Measurements from ENCODE around the gene SLC25A33.
A peak's percentile ranks its signal among the peaks of the same experiment; 100 is the strongest.
"Not testable (repeated sequence)": the region's sequence is repeated elsewhere in the genome, so short reads cannot be mapped to it uniquely, and the experiment has no call there.

Gene SLC25A33

GRCh38 chr1:9557624-9558023 is 18.4 kb downstream of the SLC25A33 start:
- no peak overlapping the region for H3K4me3 ChIP-seq (ENCODE audit: control insufficient read depth in 1 of 7, extremely low read depth in 1 of 7, insufficient read depth in 4 of 7, low read depth in 2 of 7, low read length in 6 of 7)
- ChIA-PET POLR2A (no interaction called here), CTCF (interaction anchor here (1.0 to 1.4 kb wide), 2 partner anchors 15 to 62 kb away, joined by 3 to 4 read pairs; no protein-coding TSS in a partner anchor)
- no peak for DNase-seq
- no peak overlapping the region for H3K27ac ChIP-seq (ENCODE audit: insufficient read depth in 1 of 2, low read depth in 1 of 2, low read length in 2 of 2, poor library complexity in 1 of 2, severe bottlenecking in 2 of 2)
- H3K27me3 ChIP-seq (replicated peaks in 2 of 5; ENCODE audit: control insufficient read depth in 4 of 5, insufficient read depth in 5 of 5, low read length in 4 of 5) = no peaks in the 10 kb centered on the region
- H3K36me3 ChIP-seq (ENCODE audit: control insufficient read depth in 4 of 4, insufficient read depth in 4 of 4, low read length in 3 of 4) = peaks cover 12 to 50% (median 29%) of the 10 kb centered on the region in 4 experiments
- WGBS (ENCODE audit: insufficient coverage) = 95% methylated on average over 4 of the region's 5 CpGs
- no peaks in the 10 kb centered on the region for H3K9me3 ChIP-seq (ENCODE audit: control extremely low read depth in 1 of 5, control insufficient read depth in 4 of 5, insufficient read depth in 2 of 5, low read depth in 1 of 5, low read length in 4 of 5)
- H3K4me1 ChIP-seq (ENCODE audit: control extremely low read depth in 1 of 4, control insufficient read depth in 4 of 4, insufficient read depth in 4 of 4, low read length in 3 of 4) = peaks cover 0 to 4% (median 2%) of the 10 kb centered on the region in 4 experiments

DNA sequence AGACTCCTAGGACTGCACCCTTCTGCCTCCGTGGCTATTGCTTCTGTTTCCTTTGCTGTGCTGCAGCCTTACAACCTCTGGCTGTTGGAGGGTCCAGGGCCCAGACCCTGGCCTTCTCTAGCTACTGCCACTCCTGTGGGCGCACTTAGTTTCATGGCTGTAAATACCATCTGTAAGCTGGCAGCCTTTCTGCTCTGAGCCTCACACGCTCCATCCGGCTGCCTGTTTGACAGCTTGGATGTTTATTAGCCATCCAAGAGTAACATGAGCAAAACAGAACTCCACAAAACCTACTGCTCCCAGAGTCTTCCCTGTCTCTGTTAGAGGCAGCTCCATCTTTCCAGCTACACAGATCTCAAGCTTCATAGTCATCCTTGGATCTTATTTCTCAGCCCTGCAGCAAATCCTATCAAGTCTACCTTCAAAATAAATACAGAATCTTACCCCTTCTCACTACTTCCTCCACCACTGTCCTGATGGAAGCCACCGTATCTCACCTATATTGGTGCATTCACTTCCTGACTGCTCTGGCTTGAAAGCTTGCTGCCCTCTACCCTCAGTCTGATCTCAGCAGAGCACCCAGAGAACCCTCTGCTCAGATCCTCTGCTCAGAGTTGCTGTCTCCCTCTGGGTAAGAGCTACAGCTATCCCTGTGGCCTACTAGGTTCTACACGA is 19.1 kb downstream of the SLC25A33 start:
- no peak for DNase-seq
- POLR2A ChIA-PET = no interaction called here
- CTCF ChIA-PET = no interaction called here

DNA sequence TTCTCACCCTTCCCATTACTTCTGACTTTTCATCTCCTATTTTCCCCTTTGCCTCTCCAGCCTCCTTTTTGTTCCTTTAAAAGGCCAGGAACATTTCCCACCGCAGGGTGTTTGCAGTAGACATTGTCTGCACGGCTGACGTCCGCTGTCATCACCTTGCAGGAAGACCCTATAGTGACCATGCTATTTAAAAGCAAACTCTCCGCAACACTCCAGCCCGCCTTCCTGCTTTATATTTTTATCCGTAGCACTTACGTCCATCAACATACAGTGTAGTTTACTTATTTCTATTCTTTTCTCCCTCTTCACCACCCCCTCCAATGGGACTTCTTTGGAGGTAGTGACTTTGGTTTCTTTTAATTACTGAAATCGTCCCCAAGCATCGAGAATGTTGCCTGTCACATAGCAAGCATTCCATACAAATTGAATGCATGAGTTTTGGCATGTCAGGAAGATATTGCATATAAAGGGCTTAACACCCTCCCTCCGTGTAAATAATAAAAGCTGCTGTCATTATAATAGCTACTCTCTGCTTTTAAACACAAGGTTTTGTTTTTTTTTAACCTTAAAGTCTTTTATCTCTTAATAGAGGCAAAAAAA is 19.8 kb downstream of the SLC25A33 start:
- POLR2A ChIA-PET = no interaction called here
- WGBS (ENCODE audit: insufficient coverage) = 99% methylated on average over 7 of the region's 11 CpGs
- H3K27me3 ChIP-seq (replicated peaks in 2 of 5; ENCODE audit: control insufficient read depth in 4 of 5, insufficient read depth in 5 of 5, low read length in 4 of 5) = no peaks in the 10 kb centered on the region

More for the DNA sequence above, 19.1 kb downstream of the SLC25A33 start:
- H3K27ac ChIP-seq (ENCODE audit: insufficient read depth in 1 of 2, low read depth in 1 of 2, low read length in 2 of 2, poor library complexity in 1 of 2, severe bottlenecking in 2 of 2) = no peak overlapping the region
- WGBS (ENCODE audit: insufficient coverage) = 92% methylated on average over 6 of the region's 6 CpGs
- H3K36me3 ChIP-seq (ENCODE audit: control insufficient read depth in 4 of 4, insufficient read depth in 4 of 4, low read length in 3 of 4) = peaks cover 13 to 52% (median 30%) of the 10 kb centered on the region in 4 experiments
- no peak overlapping the region for H3K4me3 ChIP-seq (ENCODE audit: control insufficient read depth in 1 of 7, extremely low read depth in 1 of 7, insufficient read depth in 4 of 7, low read depth in 2 of 7, low read length in 6 of 7)
- H3K4me1 ChIP-seq (ENCODE audit: control extremely low read depth in 1 of 4, control insufficient read depth in 4 of 4, insufficient read depth in 4 of 4, low read length in 3 of 4) = peaks cover 0 to 4% (median 2%) of the 10 kb centered on the region in 4 experiments
- H3K27me3 ChIP-seq (replicated peaks in 2 of 5; ENCODE audit: control insufficient read depth in 4 of 5, insufficient read depth in 5 of 5, low read length in 4 of 5) = no peaks in the 10 kb centered on the region
- no peaks in the 10 kb centered on the region for H3K9me3 ChIP-seq (ENCODE audit: control extremely low read depth in 1 of 5, control insufficient read depth in 4 of 5, insufficient read depth in 2 of 5, low read depth in 1 of 5, low read length in 4 of 5)

GRCh38 chr1:9559673-9560072 is 20.4 kb downstream of the SLC25A33 start:
- Histone ChIP-seq H3K36me3 (ENCODE audit: control insufficient read depth in 4 of 4, insufficient read depth in 4 of 4, low read length in 3 of 4) (peaks cover 15 to 56% (median 28%) of the 10 kb centered on the region in 4 experiments), H3K4me3 (ENCODE audit: control insufficient read depth in 1 of 7, extremely low read depth in 1 of 7, insufficient read depth in 4 of 7, low read depth in 2 of 7, low read length in 6 of 7) (no peak overlapping the region), H3K27me3 (replicated peaks in 2 of 5; ENCODE audit: control insufficient read depth in 4 of 5, insufficient read depth in 5 of 5, low read length in 4 of 5) (no peaks in the 10 kb centered on the region), H3K9me3 (ENCODE audit: control extremely low read depth in 1 of 5, control insufficient read depth in 4 of 5, insufficient read depth in 2 of 5, low read depth in 1 of 5, low read length in 4 of 5) (no peaks in the 10 kb centered on the region), H3K27ac (ENCODE audit: insufficient read depth in 1 of 2, low read depth in 1 of 2, low read length in 2 of 2, poor library complexity in 1 of 2, severe bottlenecking in 2 of 2) (no peak overlapping the region), H3K4me1 (ENCODE audit: control extremely low read depth in 1 of 4, control insufficient read depth in 4 of 4, insufficient read depth in 4 of 4, low read length in 3 of 4) (peaks cover 0 to 4% (median 2%) of the 10 kb centered on the region in 4 experiments)
- WGBS (ENCODE audit: insufficient coverage) = 83% methylated on average over 5 of the region's 5 CpGs
- DNase-seq = no peak
- POLR2A ChIA-PET = no interaction called here
- CTCF ChIA-PET = no interaction called here

More for the DNA sequence above, 19.8 kb downstream of the SLC25A33 start:
- H3K27ac ChIP-seq (ENCODE audit: insufficient read depth in 1 of 2, low read depth in 1 of 2, low read length in 2 of 2, poor library complexity in 1 of 2, severe bottlenecking in 2 of 2) = no peak overlapping the region
- no peak overlapping the region for H3K4me3 ChIP-seq (ENCODE audit: control insufficient read depth in 1 of 7, extremely low read depth in 1 of 7, insufficient read depth in 4 of 7, low read depth in 2 of 7, low read length in 6 of 7)
- no peak for DNase-seq
- CTCF ChIA-PET = no interaction called here
- H3K36me3 ChIP-seq (ENCODE audit: control insufficient read depth in 4 of 4, insufficient read depth in 4 of 4, low read length in 3 of 4) = peaks cover 15 to 53% (median 27%) of the 10 kb centered on the region in 4 experiments
- peaks cover 0 to 4% (median 2%) of the 10 kb centered on the region in 4 experiments for H3K4me1 ChIP-seq (ENCODE audit: control extremely low read depth in 1 of 4, control insufficient read depth in 4 of 4, insufficient read depth in 4 of 4, low read length in 3 of 4)
- no peaks in the 10 kb centered on the region for H3K9me3 ChIP-seq (ENCODE audit: control extremely low read depth in 1 of 5, control insufficient read depth in 4 of 5, insufficient read depth in 2 of 5, low read depth in 1 of 5, low read length in 4 of 5)

DNA sequence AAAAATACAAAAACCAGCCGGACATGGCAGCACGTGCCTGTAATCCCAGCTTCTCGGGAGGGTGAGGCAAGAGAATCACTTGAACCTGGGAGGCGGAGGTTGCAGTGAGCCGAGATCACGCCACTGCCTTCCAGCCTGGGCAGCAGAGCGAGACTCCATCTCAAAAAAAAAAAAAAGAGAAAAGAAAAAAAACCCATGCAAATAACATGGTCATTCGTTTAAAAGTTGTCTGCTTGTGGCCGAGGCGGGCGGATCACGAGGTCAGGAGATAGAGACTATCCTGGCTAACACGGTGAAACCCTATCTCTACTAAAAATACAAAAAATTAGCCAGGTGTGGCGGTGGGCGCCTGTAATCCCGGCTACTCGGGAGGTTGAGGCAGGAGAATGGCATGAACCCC is 20.8 kb downstream of the SLC25A33 start:
- WGBS (ENCODE audit: insufficient coverage) = 99% methylated on average over 9 of the region's 17 CpGs
- H3K27me3 ChIP-seq (replicated peaks in 2 of 5; ENCODE audit: control insufficient read depth in 4 of 5, insufficient read depth in 5 of 5, low read length in 4 of 5); H3K27ac ChIP-seq (ENCODE audit: insufficient read depth in 1 of 2, low read depth in 1 of 2, low read length in 2 of 2, poor library complexity in 1 of 2, severe bottlenecking in 2 of 2); H3K4me3 ChIP-seq (ENCODE audit: control insufficient read depth in 1 of 7, extremely low read depth in 1 of 7, insufficient read depth in 4 of 7, low read depth in 2 of 7, low read length in 6 of 7); CTCF ChIA-PET; H3K9me3 ChIP-seq (ENCODE audit: control extremely low read depth in 1 of 5, control insufficient read depth in 4 of 5, insufficient read depth in 2 of 5, low read depth in 1 of 5, low read length in 4 of 5); DNase-seq; H3K4me1 ChIP-seq (ENCODE audit: control extremely low read depth in 1 of 4, control insufficient read depth in 4 of 4, insufficient read depth in 4 of 4, low read length in 3 of 4); POLR2A ChIA-PET: not testable (repeated sequence)
- peaks cover 15 to 56% (median 28%) of the 10 kb centered on the region in 4 experiments for H3K36me3 ChIP-seq (ENCODE audit: control insufficient read depth in 4 of 4, insufficient read depth in 4 of 4, low read length in 3 of 4)

GRCh38 chr1:9561429-9561828 is 22.2 kb downstream of the SLC25A33 start:
- Histone ChIP-seq H3K27ac (ENCODE audit: insufficient read depth in 1 of 2, low read depth in 1 of 2, low read length in 2 of 2, poor library complexity in 1 of 2, severe bottlenecking in 2 of 2) (no peak overlapping the region), H3K4me1 (ENCODE audit: control extremely low read depth in 1 of 4, control insufficient read depth in 4 of 4, insufficient read depth in 4 of 4, low read length in 3 of 4) (peaks cover 0 to 4% (median 2%) of the 10 kb centered on the region in 4 experiments), H3K9me3 (ENCODE audit: control extremely low read depth in 1 of 5, control insufficient read depth in 4 of 5, insufficient read depth in 2 of 5, low read depth in 1 of 5, low read length in 4 of 5) (no peaks in the 10 kb centered on the region), H3K27me3 (replicated peaks in 2 of 5; ENCODE audit: control insufficient read depth in 4 of 5, insufficient read depth in 5 of 5, low read length in 4 of 5) (no peaks in the 10 kb centered on the region), H3K4me3 (ENCODE audit: control insufficient read depth in 1 of 7, extremely low read depth in 1 of 7, insufficient read depth in 4 of 7, low read depth in 2 of 7, low read length in 6 of 7) (no peak overlapping the region), H3K36me3 (ENCODE audit: control insufficient read depth in 4 of 4, insufficient read depth in 4 of 4, low read length in 3 of 4) (peaks cover 11 to 44% (median 20%) of the 10 kb centered on the region in 4 experiments)
- DNase-seq = peak; percentile 55 to 84 (median 81)
- ChIA-PET POLR2A (no interaction called here), CTCF (interaction anchor here (0.8 to 1.4 kb wide), 2 partner anchors 9 to 20 kb away, joined by 3 read pairs; no protein-coding TSS in a partner anchor)
- 80% methylated on average over 2 of the region's 3 CpGs for WGBS (ENCODE audit: insufficient coverage)

DNA sequence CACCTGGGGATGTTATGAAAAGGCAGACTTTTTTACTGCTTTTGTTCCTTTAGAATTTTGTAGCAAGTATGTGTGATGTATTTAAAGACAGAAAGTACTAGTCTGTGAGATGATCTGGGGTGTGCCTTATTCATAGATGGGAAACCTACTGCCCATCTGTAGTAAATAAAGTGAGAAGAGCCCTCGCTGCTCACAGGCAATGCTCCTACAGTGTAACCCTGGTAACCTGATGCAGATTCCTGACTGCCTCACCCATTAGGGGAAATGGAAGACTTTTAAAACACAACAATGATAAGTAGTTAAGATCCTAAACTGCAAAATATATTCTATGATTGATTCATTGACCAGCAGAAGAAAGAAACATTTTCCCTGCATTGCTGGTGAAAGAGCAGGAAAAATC is 30.0 kb downstream of the SLC25A33 start:
- no peak overlapping the region for H3K27ac ChIP-seq (ENCODE audit: insufficient read depth in 1 of 2, low read depth in 1 of 2, low read length in 2 of 2, poor library complexity in 1 of 2, severe bottlenecking in 2 of 2)
- H3K4me1 ChIP-seq (ENCODE audit: control extremely low read depth in 1 of 4, control insufficient read depth in 4 of 4, insufficient read depth in 4 of 4, low read length in 3 of 4) = no peaks in the 10 kb centered on the region
- WGBS (ENCODE audit: insufficient coverage) = no CpG with 5 or more reads among the region's 1 CpG
- no peaks in the 10 kb centered on the region for H3K9me3 ChIP-seq (ENCODE audit: control extremely low read depth in 1 of 5, control insufficient read depth in 4 of 5, insufficient read depth in 2 of 5, low read depth in 1 of 5, low read length in 4 of 5)
- no peaks in the 10 kb centered on the region for H3K27me3 ChIP-seq (replicated peaks in 2 of 5; ENCODE audit: control insufficient read depth in 4 of 5, insufficient read depth in 5 of 5, low read length in 4 of 5)
- no peak overlapping the region for H3K4me3 ChIP-seq (ENCODE audit: control insufficient read depth in 1 of 7, extremely low read depth in 1 of 7, insufficient read depth in 4 of 7, low read depth in 2 of 7, low read length in 6 of 7)
- CTCF ChIA-PET = interaction anchor here (0.6 to 2.1 kb wide), 4 partner anchors 10 to 44 kb away, joined by 3 to 6 read pairs (median 4); no protein-coding TSS in a partner anchor
- peaks cover 15 to 30% (median 21%) of the 10 kb centered on the region in 4 experiments for H3K36me3 ChIP-seq (ENCODE audit: control insufficient read depth in 4 of 4, insufficient read depth in 4 of 4, low read length in 3 of 4)
- POLR2A ChIA-PET = no interaction called here
- no peak for DNase-seq
